ENCODE data around the gene CADM2. TPM values are rescaled to one million over a fixed set of nuclear protein-coding genes. Genes with fewer than 3 reads are reported as not detected.
"Not testable (repeated sequence)": the region's sequence is repeated elsewhere in the genome, so short reads cannot be mapped to it uniquely, and the experiment has no call there.

CADM2 gene
- total RNA-seq, 2 donors from 2014 or later, result not detected

DNA sequence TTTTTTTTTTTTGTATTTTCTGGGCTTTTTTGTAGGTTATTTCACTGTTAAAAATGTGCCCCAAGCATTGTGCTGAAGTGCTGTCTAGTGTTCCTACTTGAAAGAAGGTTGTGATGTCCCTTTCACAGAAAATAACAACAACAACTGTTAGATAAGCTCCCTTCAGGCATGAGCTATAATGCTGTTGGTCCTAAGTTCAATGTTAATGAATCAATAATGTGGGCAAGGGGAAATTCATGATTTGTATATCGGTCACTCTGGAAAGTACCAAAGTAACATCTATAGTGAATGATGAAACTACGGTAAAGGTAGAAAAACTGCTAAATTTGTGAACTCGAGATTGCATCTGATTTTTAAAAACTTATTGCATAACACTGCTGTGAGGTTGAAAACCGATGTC lies 539.4 kb downstream of the CADM2 start:
- Mint-ChIP-seq H3K9me3 (peaks cover 3% of the 10 kb centered on the region), H3K4me3 (no peak overlapping the region), H3K27ac (no peak overlapping the region), H3K4me1 (no peaks in the 10 kb centered on the region), H3K27me3 (no peaks in the 10 kb centered on the region), H3K36me3 (ENCODE audit: low read depth) (no peaks in the 10 kb centered on the region)
- no peak for ATAC-seq (replicated peaks)

DNA sequence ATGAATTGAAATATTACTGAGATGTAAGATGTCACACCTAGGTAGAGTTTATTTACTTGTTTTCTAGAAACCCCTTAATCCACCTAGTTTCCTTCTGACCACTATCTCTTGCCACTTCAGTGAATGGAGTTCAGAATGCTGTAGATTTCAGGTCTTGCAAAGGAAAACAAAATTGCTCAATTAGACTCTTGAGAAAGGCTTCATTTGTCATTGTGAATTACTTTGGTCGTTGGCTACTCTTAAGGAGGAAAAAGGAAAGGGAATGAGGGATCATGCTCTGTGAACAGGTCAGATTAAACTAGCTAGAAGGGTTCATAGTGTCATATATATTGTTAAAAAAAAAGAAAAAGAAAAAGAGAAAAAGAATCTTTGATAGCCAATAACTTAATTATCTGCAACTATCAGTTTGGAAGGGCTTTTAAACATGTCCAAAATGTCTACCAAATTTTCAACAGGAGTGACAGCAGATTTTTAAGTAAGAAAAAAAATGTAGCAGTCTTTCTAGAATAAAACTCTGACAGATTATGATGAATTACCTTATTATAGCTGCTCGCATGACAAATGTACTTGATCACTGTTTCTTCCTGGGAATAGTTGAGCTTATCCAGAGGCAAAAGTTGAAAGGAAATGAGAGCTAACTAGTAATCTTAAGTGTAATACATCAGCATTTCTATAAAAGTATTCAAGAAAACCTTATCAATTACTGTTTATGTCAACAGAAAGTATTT lies 543.5 kb downstream of the CADM2 start:
- Mint-ChIP-seq H3K27me3 (no peaks in the 10 kb centered on the region), H3K9me3 (no peaks in the 10 kb centered on the region), H3K4me1 (no peaks in the 10 kb centered on the region), H3K4me3 (no peak overlapping the region), H3K36me3 (ENCODE audit: low read depth) (no peaks in the 10 kb centered on the region), H3K27ac (no peak overlapping the region)
- no peak for ATAC-seq (replicated peaks)

DNA sequence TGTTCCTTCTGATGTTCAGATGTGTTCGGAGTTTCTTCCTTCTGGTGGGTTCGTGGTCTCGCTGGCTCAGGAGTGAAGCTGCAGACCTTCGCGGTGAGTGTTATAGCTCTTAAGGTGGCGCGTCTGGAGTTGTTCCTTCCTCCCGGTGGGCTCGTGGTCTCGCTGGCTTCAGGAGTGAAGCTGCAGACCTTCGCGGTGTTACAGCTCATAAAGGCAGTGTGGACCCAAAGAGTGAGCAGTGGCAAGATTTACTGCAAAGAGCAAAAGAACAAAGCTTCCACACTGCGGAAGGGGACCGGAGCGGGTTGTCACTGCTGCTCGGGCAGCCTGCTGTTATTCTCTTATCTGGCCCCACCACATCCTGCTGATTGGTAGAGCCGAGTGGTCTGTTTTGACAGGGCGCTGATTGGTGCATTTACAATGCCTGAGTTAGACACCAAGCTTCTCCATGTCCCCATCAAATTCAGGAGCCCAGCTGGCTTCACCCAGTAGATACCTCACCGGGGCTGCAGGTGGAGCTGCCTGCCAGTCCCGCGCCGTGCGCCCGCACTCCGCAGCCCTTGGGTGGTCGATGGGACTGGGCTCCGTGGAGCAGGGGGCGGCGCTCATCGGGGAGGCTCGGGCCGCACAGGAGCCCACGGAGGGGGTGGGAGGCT lies 545.5 kb downstream of the CADM2 start:
- H3K27ac Mint-ChIP-seq; H3K36me3 Mint-ChIP-seq (ENCODE audit: low read depth); H3K4me1 Mint-ChIP-seq; H3K27me3 Mint-ChIP-seq; H3K9me3 Mint-ChIP-seq; ATAC-seq (replicated peaks): not testable (repeated sequence)
- H3K4me3 Mint-ChIP-seq, result peak overlapping the region; percentile 6

DNA sequence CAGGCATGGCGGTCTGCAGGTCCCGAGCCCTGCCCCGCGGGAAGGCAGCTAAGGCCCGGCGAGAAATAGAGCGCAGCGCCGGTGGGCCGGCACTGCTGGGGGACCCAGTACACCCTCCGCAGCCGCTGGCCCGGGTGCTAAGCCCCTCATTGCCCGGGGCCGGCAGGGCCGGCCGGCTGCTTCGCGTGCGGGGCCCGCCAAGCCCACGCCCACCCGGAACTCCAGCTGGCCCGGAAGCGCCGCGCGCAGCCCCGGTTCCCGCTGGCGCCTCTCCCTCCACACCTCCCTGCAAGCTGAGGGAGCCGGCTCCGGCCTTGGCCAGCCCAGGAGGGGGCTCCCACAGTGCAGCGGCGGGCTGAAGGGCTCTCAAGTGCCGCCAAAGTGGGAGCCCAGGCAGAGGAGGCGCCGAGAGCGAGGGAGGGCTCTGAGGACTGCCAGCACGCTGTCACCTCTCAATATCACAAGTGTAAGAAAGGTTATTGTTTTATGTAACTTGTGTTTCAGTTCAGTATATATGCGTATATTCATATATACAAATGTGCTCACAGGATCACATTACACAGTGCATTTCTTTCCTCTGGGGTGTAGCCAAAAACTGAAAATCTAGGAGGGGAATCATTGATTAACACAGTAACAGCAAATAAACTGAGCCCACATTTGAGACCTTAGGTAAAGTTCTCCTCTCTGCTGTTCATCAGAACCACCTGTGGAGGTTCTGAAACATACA lies 546.2 kb downstream of the CADM2 start:
- not testable (repeated sequence) for H3K27ac Mint-ChIP-seq; H3K9me3 Mint-ChIP-seq; H3K36me3 Mint-ChIP-seq (ENCODE audit: low read depth); H3K4me1 Mint-ChIP-seq; H3K4me3 Mint-ChIP-seq; H3K27me3 Mint-ChIP-seq; ATAC-seq (replicated peaks)

DNA sequence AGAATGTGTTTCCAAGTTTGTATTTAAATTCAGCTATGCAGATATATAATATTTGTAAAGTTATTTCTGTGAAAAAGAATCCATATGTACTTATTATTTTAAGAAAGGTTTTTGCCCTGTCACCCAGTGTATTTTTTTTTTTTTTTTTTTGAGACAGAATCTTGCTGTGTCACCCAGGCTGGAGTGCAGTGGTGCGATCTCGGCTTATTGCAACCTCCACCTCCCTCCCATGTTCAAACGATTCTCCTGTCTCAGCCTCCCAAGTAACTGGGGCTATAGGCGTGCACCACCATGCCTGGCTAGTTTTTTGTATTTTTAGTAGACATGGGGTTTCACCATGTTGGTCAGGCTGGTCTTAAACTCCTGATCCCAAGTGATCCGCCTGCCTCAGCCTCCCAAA lies 548.3 kb downstream of the CADM2 start:
- H3K9me3 Mint-ChIP-seq; H3K36me3 Mint-ChIP-seq (ENCODE audit: low read depth); ATAC-seq (replicated peaks); H3K4me1 Mint-ChIP-seq; H3K4me3 Mint-ChIP-seq; H3K27ac Mint-ChIP-seq; H3K27me3 Mint-ChIP-seq: not testable (repeated sequence)

DNA sequence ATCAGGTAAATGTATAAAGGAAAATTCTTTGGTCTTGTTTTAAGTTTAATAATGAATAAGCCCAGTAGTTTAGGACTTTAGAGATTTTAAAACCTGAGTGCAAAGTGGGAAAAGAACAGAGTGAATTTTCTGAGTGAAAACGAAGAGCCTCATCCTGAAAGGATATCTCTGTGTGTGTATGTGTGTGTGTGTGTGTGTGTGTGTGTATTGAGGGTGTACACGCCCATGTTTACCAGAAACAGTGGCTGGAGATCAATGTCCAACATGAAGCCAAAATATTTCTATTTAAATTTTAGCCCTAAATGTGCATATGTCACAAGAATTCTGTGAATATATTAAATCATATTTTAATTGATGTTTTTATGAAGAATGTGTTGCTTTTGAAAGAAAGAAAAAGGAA lies 549.9 kb downstream of the CADM2 start:
- H3K27me3 Mint-ChIP-seq, result no peaks in the 10 kb centered on the region
- peaks cover 3% of the 10 kb centered on the region for H3K9me3 Mint-ChIP-seq
- no peaks in the 10 kb centered on the region for H3K36me3 Mint-ChIP-seq (ENCODE audit: low read depth)
- no peak for ATAC-seq (replicated peaks)
- no peaks in the 10 kb centered on the region for H3K4me1 Mint-ChIP-seq
- no peak overlapping the region for H3K4me3 Mint-ChIP-seq
- H3K27ac Mint-ChIP-seq, result no peak overlapping the region

DNA sequence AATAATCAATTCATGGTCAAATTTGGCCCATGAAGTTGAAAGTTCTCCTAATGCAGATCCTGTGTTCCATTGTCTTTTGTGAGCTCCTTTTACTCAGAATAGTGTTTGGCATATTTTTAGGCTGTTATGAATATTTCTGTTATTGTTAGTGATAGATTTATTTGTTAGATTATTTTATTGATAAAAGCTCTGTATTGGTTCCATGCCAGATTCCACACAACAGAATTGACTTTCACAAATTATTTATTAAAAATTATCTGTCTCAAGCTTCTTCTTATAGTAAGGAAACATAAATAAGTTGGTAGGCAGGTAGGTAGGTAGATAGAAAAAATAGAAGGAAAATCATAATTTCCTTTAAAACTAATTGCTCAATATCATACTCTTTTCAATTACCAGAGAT lies 557.4 kb downstream of the CADM2 start:
- no peaks in the 10 kb centered on the region for H3K36me3 Mint-ChIP-seq (ENCODE audit: low read depth)
- peaks cover 3% of the 10 kb centered on the region for H3K9me3 Mint-ChIP-seq
- no peaks in the 10 kb centered on the region for H3K4me1 Mint-ChIP-seq
- H3K27ac Mint-ChIP-seq, result no peak overlapping the region
- H3K27me3 Mint-ChIP-seq, result no peaks in the 10 kb centered on the region
- H3K4me3 Mint-ChIP-seq, result no peak overlapping the region
- ATAC-seq (replicated peaks), result no peak

DNA sequence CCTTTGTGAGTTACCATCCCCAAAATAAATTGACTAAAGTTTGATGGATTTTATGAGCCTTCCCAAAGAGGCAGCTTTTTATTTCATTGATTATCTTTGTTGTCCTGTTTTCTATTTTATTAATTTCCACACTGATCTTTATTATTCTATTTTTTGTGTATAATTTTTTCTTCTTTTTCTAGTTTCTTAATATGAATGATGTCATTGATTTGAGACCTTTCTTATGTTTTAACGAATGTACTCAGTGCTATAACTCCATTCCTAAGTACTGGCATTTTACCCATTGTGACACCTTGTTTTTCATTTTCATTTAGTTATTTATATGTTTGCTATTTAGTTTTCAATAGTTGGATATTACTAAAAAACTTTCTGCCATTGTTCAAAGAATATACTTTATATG lies 565.3 kb downstream of the CADM2 start:
- no peaks in the 10 kb centered on the region for H3K4me1 Mint-ChIP-seq
- no peak for ATAC-seq (replicated peaks)
- H3K36me3 Mint-ChIP-seq (ENCODE audit: low read depth), result no peaks in the 10 kb centered on the region
- H3K27ac Mint-ChIP-seq, result no peak overlapping the region
- peaks cover 8% of the 10 kb centered on the region for H3K9me3 Mint-ChIP-seq
- H3K4me3 Mint-ChIP-seq, result no peak overlapping the region
- H3K27me3 Mint-ChIP-seq, result no peaks in the 10 kb centered on the region

DNA sequence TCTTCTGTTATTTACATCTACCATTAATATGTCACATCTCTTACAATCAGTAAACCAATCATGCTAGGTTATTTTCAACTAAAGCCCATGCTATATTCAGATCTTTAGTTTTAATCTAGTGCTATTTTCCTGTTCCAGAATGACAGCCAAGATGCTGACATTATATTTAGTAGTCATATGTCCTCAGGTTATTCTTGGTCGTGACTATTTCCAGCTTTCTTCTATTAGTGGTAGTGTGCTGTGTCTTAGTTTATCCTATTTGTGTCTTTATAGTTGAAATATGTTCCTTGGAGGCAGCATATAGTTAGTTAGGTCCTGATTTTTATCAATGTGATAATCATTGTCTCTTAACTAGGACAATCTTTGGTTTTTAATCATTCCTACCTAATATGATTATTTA lies 566.5 kb downstream of the CADM2 start:
- H3K9me3 Mint-ChIP-seq, result peaks cover 8% of the 10 kb centered on the region
- ATAC-seq (replicated peaks), result no peak
- H3K27me3 Mint-ChIP-seq, result no peaks in the 10 kb centered on the region
- no peaks in the 10 kb centered on the region for H3K4me1 Mint-ChIP-seq
- H3K36me3 Mint-ChIP-seq (ENCODE audit: low read depth), result no peaks in the 10 kb centered on the region
- H3K27ac Mint-ChIP-seq, result no peak overlapping the region
- no peak overlapping the region for H3K4me3 Mint-ChIP-seq

DNA sequence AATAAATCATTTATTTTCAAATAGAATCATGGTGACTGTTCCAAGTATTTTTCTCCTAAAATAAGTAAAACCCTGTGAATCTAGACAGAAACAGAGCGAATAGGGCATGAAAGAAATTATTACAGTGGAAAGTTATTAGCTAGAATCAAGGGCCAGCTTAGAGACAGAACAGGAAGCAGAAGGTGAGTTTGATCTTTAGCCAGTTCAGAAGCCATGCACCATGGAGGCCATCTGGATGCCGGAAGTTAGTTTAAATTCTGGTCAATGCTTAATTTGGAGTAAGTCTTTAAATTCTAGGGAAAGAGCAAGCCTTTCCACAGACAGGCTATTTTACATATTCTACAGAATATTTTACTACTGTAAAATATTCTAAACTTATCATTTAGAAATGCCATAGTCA lies 574.8 kb downstream of the CADM2 start:
- no peaks in the 10 kb centered on the region for H3K9me3 Mint-ChIP-seq
- H3K36me3 Mint-ChIP-seq (ENCODE audit: low read depth), result no peaks in the 10 kb centered on the region
- H3K27me3 Mint-ChIP-seq, result no peaks in the 10 kb centered on the region
- H3K4me3 Mint-ChIP-seq, result no peak overlapping the region
- H3K4me1 Mint-ChIP-seq, result no peaks in the 10 kb centered on the region
- H3K27ac Mint-ChIP-seq, result no peak overlapping the region
- no peak for ATAC-seq (replicated peaks)

DNA sequence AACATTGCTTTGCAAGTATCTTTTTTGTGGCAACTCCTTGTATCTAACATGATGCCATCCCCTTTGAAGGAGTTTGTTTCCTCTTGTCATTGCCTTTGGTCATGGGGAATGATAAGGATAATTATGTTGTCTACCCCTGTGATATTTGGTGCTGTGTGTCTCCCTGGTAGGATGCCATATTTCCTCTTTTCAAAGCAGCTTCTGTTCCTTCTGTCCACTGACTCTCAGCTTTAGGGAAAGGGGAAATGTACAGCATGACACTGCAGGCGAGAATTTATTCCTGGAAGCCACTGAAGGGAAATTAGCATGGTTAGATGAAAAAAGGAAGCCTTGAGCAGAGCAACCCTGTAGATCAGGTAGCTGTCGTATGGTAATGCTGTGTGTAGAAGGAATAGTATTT lies 576.7 kb downstream of the CADM2 start:
- no peaks in the 10 kb centered on the region for H3K9me3 Mint-ChIP-seq

DNA sequence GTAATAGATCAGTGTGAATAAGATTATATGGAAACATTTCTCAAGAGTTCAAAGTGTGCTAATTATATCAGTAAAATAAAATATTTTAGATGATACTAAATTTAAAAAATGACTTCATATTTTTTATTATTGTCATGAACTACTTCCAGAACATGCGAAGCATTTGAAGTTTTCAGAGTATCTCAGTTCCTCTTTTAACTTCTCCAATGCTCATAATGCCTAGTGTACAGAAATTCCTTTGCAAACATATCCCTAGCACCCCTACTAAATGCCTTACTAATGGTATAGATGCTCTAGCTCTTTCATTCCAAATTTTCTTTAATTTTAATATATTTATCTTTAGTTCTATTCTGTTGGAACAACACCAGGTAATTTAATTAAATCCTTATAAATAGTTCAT lies 580.4 kb downstream of the CADM2 start:
- H3K4me1 Mint-ChIP-seq, result no peaks in the 10 kb centered on the region
- no peak overlapping the region for H3K4me3 Mint-ChIP-seq
- no peak for ATAC-seq (replicated peaks)
- no peak overlapping the region for H3K27ac Mint-ChIP-seq
- no peaks in the 10 kb centered on the region for H3K36me3 Mint-ChIP-seq (ENCODE audit: low read depth)
- H3K9me3 Mint-ChIP-seq, result no peaks in the 10 kb centered on the region
- no peaks in the 10 kb centered on the region for H3K27me3 Mint-ChIP-seq

More for the DNA sequence above, 576.7 kb downstream of the CADM2 start:
- H3K27me3 Mint-ChIP-seq, result no peaks in the 10 kb centered on the region
- H3K27ac Mint-ChIP-seq, result no peak overlapping the region
- no peak for ATAC-seq (replicated peaks)
- no peaks in the 10 kb centered on the region for H3K4me1 Mint-ChIP-seq
- H3K4me3 Mint-ChIP-seq, result no peak overlapping the region
- H3K36me3 Mint-ChIP-seq (ENCODE audit: low read depth), result no peaks in the 10 kb centered on the region

DNA sequence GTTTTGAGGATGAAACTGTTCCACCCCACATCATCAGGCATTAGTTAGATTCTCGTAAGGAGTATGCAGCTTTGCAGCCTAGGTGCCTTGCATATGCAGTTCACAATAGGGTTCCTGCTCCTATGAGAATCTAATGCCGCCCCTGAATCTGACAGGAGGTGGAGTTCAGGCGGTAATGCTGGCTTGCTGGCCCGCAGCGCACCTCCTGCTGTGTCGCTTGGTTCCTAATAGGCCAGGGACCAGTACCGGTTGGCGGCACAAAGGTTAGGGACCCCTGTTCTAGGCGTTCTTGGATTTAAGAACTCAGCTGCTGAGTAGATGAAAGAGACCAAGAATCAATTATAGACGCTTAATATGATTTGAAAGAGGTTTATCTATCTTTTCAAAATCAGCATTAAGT lies 595.4 kb downstream of the CADM2 start:
- Mint-ChIP-seq H3K36me3 (ENCODE audit: low read depth) (no peaks in the 10 kb centered on the region), H3K4me3 (no peak overlapping the region), H3K9me3 (no peaks in the 10 kb centered on the region), H3K27ac (no peak overlapping the region), H3K4me1 (no peaks in the 10 kb centered on the region), H3K27me3 (no peaks in the 10 kb centered on the region)
- no peak for ATAC-seq (replicated peaks)

DNA sequence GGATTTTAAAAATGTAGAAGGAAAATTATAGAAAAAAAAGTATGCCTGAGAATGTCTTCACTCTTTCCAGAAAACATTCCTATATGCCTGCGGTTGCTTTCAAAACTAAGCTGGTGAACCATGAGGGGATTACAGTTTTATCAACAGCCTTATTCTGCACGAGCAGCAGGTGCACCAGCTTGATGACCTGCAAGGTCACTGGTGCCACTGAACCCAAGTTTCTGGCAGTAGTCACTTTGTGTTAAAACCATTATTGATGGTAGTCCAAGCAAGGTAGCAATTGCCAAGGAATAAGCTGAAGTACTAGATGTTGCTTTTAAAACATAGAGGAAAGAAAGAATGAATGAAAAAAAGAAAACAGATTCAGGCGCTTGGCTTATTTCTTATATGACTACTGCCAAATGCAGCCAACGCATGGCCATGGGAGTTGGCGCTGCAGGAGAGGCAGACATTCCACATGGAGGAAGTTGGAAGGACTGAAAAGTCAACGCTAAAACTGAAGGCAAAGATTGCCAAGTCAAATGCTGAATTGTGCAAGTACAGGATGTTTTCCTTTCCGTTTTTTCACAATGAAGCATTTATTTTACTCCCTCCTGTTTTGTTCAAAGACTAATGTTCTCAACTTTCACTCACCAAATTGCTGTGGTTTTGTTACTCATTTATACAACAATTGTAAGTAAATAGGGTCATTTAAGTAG lies 601.4 kb downstream of the CADM2 start:
- H3K27ac Mint-ChIP-seq, result no peak overlapping the region
- H3K27me3 Mint-ChIP-seq, result no peaks in the 10 kb centered on the region
- no peaks in the 10 kb centered on the region for H3K4me1 Mint-ChIP-seq
- ATAC-seq (replicated peaks), result no peak
- H3K4me3 Mint-ChIP-seq, result no peak overlapping the region
- no peaks in the 10 kb centered on the region for H3K9me3 Mint-ChIP-seq
- H3K36me3 Mint-ChIP-seq (ENCODE audit: low read depth), result no peaks in the 10 kb centered on the region

Measured in activated T-helper 17 cell treated with anti-CD3 and anti-CD28 coated beads, Interleukin-2, amount 50 U/mL, for 72 hours (primary cell).